RCC 7860 (cell line): ENCODE measurements around the gene SLC17A5.
"Not testable (repeated sequence)": the region's sequence is repeated elsewhere in the genome, so short reads cannot be mapped to it uniquely, and the experiment has no call there.

ENCODE experiments used
- DNase-seq: peaks from one replicate; pipeline ENCODE4 v3.0.0-alpha.2; 2015; ENCODE audit warnings: low spot score
- FAIRE-seq: peaks from 2 replicates; lab custom pipeline; 2012; peaks lifted over from hg19 to GRCh38; lab: Jason Lieb, UNC

SLC17A5 gene

GRCh38 chr6:73624896-73625295 is 28.9 kb downstream of the SLC17A5 start:
- FAIRE-seq: no peak
- DNase-seq: no peak

- FAIRE-seq, DNase-seq: not testable (repeated sequence)
These were observed 30.3 kb downstream of the SLC17A5 start for GRCh38 chr6:73623480-73623879.

- FAIRE-seq, DNase-seq: not testable (repeated sequence)
These were observed 35.7 kb downstream of the SLC17A5 start for GRCh38 chr6:73618082-73618481.

DNA sequence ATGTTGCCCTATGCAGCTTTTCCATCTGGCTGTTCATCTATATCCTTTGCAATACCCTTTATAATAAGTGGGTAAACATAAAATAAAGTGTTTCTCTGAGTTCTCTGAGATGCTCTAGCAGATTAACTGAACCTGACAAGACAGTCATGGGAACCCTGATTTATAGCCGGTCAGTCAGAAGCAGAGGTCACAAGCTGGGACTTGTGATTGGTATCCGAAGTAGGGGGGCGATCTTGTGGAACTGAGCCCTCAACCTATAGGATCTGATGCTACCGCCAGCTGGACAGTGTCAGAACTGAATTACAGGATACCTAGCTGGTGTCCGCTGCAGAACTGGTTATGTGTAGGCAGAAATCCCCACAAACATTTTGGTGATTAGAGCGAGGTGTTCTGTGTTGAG is 39.0 kb downstream of the SLC17A5 start:
- DNase-seq: no peak
- no peak for FAIRE-seq

- FAIRE-seq: no peak
These were observed 39.8 kb downstream of the SLC17A5 start for GRCh38 chr6:73613806-73614536.

GRCh38 chr6:73612611-73613010 is 41.2 kb downstream of the SLC17A5 start:
- no peak for DNase-seq
- FAIRE-seq: no peak

More at GRCh38 chr6:73613806-73614536, 39.8 kb downstream of the SLC17A5 start:
- DNase-seq: no peak

DNA sequence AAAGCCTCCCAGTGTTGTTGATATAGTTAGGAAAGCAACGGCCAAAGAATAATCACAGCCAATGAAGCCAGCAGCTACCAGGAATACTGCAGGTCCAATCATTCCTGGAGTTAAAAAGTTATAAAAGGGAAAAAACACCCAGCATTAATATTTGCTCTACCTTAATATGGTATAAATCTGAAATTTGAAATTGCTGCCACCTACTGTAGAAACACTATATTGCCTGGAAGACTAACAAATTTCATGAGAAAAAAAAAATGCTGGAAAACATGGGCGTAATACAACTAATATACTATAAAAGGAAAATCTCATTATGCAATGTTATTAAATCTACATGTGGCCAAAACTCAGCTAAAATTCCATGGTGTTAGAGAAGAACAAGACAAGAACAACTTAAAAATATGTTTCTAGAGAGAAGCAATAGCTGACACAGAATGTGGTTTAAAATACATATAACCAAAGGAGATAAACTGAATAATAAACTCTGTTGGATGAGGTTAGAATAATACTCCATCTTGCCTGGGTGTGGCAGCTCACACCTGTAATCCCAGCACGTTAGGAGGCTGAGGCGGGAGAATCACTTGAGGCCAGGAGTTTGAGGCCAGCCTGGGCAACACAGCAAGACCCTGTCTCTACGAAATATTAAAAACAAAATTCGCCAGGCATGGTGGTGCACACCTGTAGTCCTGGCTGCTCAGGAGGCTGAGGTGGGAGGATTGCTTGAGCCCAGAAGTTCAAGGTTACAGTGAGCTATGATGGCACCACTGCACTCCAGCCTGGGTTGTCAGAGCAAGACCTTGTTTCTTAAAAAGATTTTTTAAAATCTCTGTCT is 43.1 kb downstream of the SLC17A5 start:
- DNase-seq (peak; percentile 46), FAIRE-seq (peak; percentile 81)

- DNase-seq (no peak), FAIRE-seq (no peak)
These were observed 45.0 kb downstream of the SLC17A5 start for GRCh38 chr6:73608761-73609160.

- FAIRE-seq (no peak), DNase-seq (no peak)
These were observed 47.4 kb downstream of the SLC17A5 start for GRCh38 chr6:73606428-73606827.

- DNase-seq: no peak
- no peak for FAIRE-seq
These were observed 49.3 kb downstream of the SLC17A5 start for GRCh38 chr6:73604461-73604860.

- FAIRE-seq (no peak), DNase-seq (no peak)
These were observed 49.8 kb downstream of the SLC17A5 start for GRCh38 chr6:73604020-73604419.

- FAIRE-seq (no peak), DNase-seq (no peak)
These were observed 67.3 kb downstream of the SLC17A5 start for GRCh38 chr6:73586416-73586974.

DNA sequence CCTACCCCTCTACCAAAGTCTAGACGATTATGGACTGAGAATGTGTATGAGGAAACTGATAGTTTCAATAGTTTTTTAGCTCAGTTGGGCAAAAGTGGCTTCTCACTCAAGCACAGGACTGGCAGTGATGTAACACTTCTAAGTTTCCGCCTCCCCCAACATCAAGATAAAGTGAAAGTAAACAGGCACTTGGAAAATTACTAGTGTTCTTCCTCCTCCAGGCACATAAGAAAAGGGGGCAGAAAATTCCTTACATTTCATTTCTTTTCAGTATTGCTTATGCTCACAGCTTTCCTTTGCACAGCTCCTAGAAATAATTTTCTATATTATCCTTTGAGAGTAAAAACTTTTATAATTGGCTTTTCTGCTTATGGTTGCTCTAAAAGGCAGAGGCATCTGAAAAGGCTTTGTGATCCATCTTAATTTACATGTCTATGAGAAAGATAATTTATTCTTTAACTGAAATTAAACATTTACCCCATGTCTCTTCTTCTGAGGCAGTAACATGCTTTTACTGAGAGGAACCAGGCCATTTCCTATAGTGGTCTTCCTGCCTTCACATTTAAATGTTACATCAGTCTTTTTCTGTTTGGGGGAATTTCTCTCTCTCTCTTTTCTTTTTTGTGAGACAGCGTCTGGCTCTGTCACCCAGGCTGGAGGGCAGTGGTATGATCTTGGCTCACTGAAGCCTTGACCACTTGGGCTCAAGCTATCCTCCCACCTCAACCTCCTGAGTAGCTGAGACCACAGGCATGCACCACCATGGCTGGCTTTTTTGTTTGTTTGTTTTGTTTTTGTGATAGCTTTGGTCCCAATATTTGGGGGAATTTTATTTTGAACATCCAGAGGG is 68.0 kb downstream of the SLC17A5 start:
- peak; percentile 77 for FAIRE-seq
- DNase-seq: peak; percentile 64

- no peak for FAIRE-seq
- no peak for DNase-seq
These were observed 72.5 kb downstream of the SLC17A5 start for GRCh38 chr6:73581293-73581692.

DNA sequence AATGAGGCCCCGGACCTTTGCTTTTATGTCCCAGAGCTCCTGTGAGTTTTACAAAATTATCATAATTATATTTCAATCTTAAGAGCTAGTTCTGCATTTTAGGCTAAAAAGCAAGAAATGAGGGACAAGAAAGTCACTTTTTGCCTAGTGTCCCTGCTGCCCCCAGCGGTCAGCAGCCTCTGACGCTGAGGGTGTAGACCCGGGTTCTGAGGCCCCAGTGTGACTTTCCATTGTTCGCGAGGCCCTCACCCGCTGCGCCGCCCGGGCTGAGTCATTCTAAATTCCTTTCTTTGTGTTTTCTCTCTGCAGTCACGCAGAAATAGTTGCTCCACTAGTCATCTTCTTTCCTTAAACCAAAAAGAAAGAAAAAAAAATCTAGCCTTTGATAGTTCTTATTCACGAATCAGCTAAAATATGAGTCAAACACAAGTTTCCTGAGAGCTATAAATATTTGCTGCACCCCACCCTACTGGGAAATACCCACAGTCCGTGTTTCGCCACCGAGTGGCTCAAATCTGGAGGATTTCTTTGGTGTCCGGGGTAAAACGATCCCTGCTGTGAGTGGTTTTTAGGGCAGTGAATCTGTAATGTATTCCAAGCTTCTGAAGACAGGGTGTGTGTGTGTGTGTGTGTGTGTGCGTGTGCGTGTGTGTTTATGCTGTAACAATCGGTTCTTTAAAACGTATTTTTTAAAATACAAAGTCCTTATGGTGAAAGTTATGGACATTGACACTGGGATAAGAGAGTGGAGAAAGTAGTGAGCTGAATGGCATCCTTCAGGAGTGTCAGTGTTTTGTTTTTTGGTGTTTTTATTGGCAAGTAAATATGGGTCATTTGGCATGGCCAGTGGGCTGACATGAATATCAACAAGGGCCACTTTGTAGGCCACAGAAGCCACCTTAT is 73.3 kb downstream of the SLC17A5 start:
- peak; percentile 94 for FAIRE-seq
- peak; percentile 98 for DNase-seq

- peak; percentile 74 for DNase-seq
- peak; percentile 74 for FAIRE-seq
These were observed 73.9 kb downstream of the SLC17A5 start for GRCh38 chr6:73579851-73580246.

DNA sequence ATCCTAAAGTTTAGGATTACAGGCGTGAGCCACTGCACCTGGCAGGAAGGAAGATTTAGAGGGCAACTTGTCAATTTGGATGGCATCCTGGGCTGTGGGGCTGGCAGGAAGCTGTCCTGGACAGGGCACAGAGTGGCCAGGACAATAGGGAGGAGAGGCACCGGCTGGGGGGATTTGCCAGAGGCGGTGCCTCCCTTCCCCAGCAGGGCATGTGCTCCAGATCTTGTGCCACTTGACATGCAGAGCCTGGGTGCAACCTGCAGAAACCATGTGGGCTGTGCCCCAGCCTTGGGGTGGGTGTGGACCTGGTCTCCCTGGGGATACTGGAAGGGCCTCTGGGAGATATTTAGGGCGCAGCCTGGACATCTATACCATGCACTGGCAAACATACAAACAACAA is 74.4 kb downstream of the SLC17A5 start:
- no peak for FAIRE-seq
- DNase-seq: peak; percentile 17

GRCh38 chr6:73577676-73578075 is 76.1 kb downstream of the SLC17A5 start:
- no peak for DNase-seq

GRCh38 chr6:73572531-73572930 is 81.3 kb downstream of the SLC17A5 start:
- not testable (repeated sequence) for FAIRE-seq, DNase-seq

More at GRCh38 chr6:73577676-73578075, 76.1 kb downstream of the SLC17A5 start:
- FAIRE-seq: no peak
